ENCODE measurements around the gene CD44.

CD44 gene

DNA sequence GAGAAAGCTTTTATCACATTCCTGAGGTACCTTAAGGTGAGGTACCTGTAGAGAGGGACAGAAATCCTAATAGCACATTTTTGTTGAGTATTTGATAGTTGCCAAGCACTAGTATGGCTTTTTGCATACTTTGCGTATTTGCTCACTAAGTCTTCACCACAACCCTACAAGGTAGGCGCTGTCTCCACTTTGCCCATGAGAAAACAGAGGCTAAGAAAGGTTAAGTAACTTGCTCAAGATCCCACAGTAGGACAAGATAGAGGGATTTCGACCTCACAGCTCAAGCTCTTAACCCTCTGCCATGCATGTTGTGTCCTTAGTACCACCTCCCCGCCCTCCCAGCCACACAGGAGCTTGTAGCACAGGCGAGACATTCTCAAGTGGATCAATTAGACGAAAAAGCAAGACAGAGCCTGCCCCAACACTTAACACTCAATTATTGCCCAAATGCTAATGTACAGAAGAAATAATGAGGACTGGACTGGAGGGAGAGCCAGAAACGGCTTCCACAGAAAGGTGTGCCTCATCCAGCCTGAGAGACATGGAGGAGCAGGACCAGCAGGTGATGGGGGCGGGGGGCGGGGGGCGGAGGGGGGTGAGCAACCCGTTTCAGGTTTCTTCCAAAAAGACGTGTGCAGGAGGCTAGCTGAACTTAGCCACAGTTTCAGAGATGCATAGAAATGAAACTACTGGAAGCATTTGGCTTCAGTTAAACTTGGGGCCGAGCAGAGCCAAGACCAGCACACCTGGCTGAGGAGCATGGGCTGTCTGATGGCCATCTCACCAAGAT lies 26.7 kb upstream of the CD44 start:
- no peak for DNase-seq (ENCODE audit: low read depth)

DNA sequence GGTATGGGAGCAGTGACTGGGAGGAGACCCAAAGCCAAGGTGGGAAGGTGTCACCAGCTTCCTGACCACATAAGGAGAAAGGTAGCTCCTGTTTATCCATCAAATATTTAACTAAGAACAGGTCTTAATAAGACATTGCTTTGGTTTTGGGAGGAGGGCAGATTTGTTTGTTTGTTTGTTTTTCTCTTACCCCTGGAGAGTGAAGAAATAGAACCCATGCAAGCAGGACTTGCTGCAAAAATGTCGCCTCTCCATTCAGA lies 26.2 kb upstream of the CD44 start:
- no peak for DNase-seq (ENCODE audit: low read depth)

- no peak for DNase-seq (ENCODE audit: low read depth)
These were observed 23.9 kb upstream of the CD44 start for GRCh38 chr11:35114906-35115687.

DNA sequence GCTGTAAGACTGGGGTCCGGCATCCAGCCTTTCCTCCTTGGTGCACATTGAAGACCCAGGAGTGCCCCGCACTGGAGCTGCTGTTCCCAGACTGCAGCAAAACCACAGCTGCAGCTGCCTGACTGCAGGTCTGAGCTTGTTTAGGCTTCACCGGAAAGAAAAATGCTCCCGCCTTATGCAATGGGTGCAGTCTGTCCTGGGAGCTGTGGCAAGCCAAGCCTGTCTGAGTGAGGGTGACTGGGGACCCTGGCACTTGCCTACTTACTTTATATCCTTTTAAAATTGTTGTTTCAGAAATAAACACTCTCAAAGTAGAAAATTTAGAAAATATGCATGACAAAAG lies 23.3 kb upstream of the CD44 start:
- no peak for DNase-seq (ENCODE audit: low read depth)

DNA sequence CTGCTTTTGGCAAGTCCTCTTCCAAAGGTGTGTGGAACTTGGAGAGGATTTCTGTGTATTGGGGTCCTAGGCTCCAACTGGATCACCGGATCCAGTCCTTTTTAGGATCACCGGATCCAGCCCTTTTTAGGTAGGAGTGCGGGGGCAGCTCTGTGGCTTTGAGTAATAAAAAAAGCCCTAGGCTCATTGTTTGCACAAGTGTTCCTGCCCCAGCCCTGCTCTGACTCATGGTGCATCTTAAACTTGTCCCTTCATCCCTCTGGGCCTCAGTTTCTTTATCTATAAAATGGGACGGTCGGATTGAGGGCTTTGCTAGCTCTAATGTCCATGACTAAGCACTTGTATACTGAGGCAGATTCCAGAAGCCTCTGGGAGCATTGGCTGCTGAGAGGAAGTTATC lies 22.7 kb upstream of the CD44 start:
- peak; percentile 23 for DNase-seq (ENCODE audit: low read depth)

DNA sequence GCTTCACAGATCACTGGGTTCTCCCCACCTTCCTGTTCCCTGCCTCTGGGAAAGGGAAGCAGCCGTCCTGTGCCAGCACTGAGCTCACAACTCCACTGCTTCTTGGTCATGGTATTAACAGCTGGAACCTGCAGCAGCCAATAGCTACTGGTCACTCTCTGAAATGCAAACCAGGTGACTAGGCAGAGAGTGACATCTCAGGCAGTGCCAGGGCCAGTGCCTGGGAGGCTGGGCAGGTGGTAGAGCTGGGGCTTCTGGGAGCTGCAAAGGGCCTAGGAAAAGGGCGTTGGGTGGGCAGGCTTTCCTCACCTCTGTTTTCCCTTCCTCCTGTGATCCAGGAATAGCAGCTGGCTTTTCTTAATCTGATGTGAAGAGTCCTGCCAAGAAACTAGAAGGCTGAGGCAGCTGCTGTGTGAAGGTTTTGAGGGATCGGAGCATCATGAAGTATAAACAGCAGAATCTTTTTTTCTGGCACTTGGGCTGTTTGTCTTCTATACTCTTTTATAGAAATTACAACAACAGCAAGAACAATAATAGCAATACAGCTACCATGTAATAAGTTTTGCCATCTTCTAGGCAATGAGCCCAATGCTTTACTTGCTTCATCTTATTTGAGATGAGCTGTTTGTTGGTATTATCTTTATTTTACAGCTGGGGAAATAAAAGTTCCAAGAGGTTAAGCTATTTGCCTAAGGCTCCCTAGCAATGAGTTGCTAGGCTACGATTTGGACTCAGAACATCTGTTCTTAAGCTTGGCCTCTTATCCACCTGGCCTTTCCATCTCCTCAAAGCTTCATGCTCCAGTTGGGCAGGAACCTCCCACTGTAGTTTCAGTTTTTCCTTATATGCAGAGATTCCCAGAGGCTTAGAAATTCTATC lies 22.0 kb upstream of the CD44 start:
- peak; percentile 35 for DNase-seq (ENCODE audit: low read depth)

GRCh38 chr11:35118906-35119305 lies 20.1 kb upstream of the CD44 start:
- no peak for DNase-seq (ENCODE audit: low read depth)

DNA sequence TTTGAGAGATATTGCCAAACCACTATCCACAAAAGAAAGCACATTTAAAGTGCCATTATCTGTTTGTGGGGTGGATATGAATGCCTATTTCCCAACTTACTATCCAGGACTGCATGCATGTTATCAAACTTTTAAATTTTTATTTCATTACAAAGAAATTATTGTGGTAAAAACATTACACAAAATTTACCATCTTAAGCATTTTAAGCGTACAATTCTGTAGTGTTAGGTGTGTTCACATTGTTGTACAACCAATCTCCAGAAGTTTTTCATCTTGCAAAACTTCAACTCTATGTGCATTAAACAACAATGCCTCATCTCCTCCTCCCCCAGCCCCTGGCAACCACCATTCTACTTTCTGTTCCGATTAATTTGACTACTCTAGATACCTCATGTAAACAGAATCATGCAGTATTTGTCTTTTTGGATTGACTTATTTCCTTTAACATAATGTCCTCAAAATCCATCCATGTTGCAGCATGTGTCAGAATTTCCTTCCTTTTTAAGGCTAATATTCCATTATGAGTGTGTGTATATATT lies 17.6 kb upstream of the CD44 start:
- no peak for DNase-seq (ENCODE audit: low read depth)

- no peak for DNase-seq (ENCODE audit: low read depth)
These were observed 16.7 kb upstream of the CD44 start for GRCh38 chr11:35122308-35122707.

GRCh38 chr11:35126000-35126878 lies 12.7 kb upstream of the CD44 start:
- DNase-seq (ENCODE audit: low read depth), result no peak

- DNase-seq (ENCODE audit: low read depth), result no peak
These were observed 11.9 kb upstream of the CD44 start for GRCh38 chr11:35126879-35127581.

GRCh38 chr11:35127619-35128018 lies 11.4 kb upstream of the CD44 start:
- DNase-seq (ENCODE audit: low read depth), result no peak

GRCh38 chr11:35131094-35131493 lies 7.9 kb upstream of the CD44 start:
- DNase-seq (ENCODE audit: low read depth), result no peak

GRCh38 chr11:35131886-35132285 lies 7.1 kb upstream of the CD44 start:
- DNase-seq (ENCODE audit: low read depth), result no peak

DNA sequence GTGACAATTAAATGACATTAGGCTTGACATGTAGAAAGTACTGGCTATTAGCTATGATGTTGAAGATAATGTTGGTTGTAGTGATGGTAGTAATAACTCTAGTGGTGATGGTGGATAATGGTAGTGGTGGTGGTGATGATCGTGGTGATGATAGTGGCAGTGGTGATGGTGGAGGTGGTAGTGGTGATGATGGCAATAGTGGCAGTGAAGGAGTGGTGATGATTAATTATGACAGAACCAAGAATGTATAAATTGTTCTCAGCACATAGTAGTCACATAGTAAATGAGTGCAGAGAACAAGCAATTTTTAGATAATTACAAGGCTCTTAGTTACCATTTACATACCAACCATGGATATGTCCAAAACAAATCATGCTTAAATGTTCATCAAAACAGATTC lies 5.3 kb upstream of the CD44 start:
- no peak for DNase-seq (ENCODE audit: low read depth)

GRCh38 chr11:35134403-35135148 lies 4.4 kb upstream of the CD44 start:
- DNase-seq (ENCODE audit: low read depth), result peak; percentile 69

DNA sequence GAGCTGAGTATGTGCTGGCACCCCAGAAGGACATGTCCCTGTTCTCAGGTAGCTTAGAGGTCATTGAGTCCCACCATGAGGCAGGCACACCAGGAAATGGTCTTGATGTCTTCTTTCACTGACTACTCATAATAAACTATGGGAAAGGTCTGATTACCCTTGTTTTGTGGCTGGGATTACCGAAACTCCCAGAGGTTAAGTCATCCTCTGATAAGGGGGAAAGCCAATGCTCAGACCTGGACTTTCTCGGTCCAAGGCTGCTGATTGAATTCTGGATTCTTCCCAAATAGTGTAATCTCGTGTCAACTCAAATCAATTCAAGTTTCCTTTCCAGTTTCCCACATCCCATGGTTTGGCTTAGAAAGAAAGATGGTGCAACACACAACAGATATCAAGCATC lies 3.7 kb upstream of the CD44 start:
- DNase-seq (ENCODE audit: low read depth), result no peak

DNA sequence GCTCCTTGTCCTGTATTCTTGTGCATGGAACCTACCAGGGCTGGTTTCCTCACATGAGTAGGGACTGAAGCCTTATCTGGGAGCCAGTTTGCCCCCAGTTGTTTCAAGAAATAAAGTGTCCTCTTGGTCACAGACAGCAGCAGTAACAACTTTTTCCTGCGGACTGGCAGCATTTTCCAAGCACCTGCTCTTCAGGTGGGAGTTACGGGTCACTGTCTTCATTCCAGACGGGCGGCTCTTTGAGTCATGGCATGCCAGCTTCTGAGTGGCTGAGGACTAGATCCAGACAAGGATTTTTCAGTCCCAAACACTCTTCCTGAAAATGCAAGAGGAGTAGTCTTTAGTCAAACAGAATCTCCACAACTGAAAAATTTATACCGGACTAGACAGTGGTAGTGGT lies 2.7 kb upstream of the CD44 start:
- no peak for DNase-seq (ENCODE audit: low read depth)

DNA sequence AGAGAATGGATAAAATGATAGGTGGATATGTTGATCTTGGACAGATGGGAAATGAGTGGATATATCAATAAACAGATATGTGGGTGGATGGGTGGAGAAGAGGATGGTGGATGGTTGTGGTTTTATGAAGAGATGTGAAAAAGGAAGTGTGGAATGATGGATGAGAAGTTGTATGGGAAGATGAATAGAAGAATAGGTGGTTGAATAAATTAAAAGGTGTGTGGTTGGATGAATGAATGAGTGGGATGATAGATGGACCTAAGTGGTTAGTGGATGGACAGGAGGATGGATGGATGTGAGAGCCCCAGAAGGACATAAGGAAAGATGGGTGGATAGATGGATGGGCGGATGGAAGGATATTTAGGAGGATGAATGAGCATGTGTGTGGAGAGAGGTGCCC lies 913 bp upstream of the CD44 start:
- no peak for DNase-seq (ENCODE audit: low read depth)

GRCh38 chr11:35138606-35138942 lies 397 bp upstream of the CD44 start:
- DNase-seq (ENCODE audit: low read depth), result no peak

All from EH (cell line).